Peyer's patch (tissue), 4 donors: Measurements from ENCODE around the gene SAFB. TPM values are rescaled to one million over a fixed set of nuclear protein-coding genes. Genes with fewer than 3 reads are reported as not detected.

ENCODE experiments used
- DNase-seq, 3 donors: peaks; one replicate each; pipeline ENCODE4 v3.0.0-alpha.2; 2017 to 2019
- H3K27ac ChIP-seq, 4 donors: fragments of 200-600 bp; sonication (generic); one replicate each; pipeline ENCODE4 v1.5.1; 2016 to 2019
- H3K27me3 ChIP-seq, 2 donors: fragments of 200-600 bp; sonication (generic); one replicate each; pipeline ENCODE4 v1.5.1; 2019
- H3K36me3 ChIP-seq, 3 donors: fragments of 200-600 bp; sonication (generic); one replicate each; pipeline ENCODE4 v1.5.1; 2016 to 2019
- H3K4me1 ChIP-seq, 4 donors: fragments of 200-600 bp; sonication (generic); one replicate each; pipeline ENCODE4 v1.5.1; 2016 to 2019
- H3K4me3 ChIP-seq, 4 donors: fragments of 200-600 bp; sonication (generic); 1 replicate in 3 of 4; 2 replicates in 1 of 4; pipeline ENCODE4 v1.5.1; 2016 to 2019; ENCODE audit warnings: mild to moderate bottlenecking in 1 of 4
- H3K9me3 ChIP-seq, 4 donors: fragments of 200-600 bp; sonication (generic); one replicate each; pipeline ENCODE4 v1.5.1; 2016 to 2019; ENCODE audit warnings: mild to moderate bottlenecking in 1 of 4
- POLR2A ChIP-seq, 2 donors: fragments of 450-650 bp; IDR thresholded peaks; one replicate each; pipeline ENCODE4 v1.5.1; 2017; ENCODE audit warnings: antibody characterized with exemption in 2 of 2, mild to moderate bottlenecking in 2 of 2, moderate library complexity in 2 of 2
- total RNA-seq, 4 donors: library from RNA; depleted of rRNA; stranded (reverse); fragments of >200 nt; gene quantifications; one replicate each; pipeline ENCODE4 v1.1.0, GENCODE V29; 2016
- TF ChIP-seq, protein P1 (sequence below), 6 experiments: fragments of 450-650 bp in 4 of 6; fragments of 200-600 bp in 2 of 6; sonication (generic) in 1 of 6; IDR thresholded peaks; one replicate each; pipeline ENCODE4 v1.5.1; 2017 to 2019; ENCODE audit warnings: antibody characterized with exemption in 6 of 6, mild to moderate bottlenecking in 3 of 6, moderate library complexity in 1 of 6

Gene SAFB
- total RNA-seq, 4 donors from 2014 or later = 86.3 to 374 (median 163) TPM

DNA sequence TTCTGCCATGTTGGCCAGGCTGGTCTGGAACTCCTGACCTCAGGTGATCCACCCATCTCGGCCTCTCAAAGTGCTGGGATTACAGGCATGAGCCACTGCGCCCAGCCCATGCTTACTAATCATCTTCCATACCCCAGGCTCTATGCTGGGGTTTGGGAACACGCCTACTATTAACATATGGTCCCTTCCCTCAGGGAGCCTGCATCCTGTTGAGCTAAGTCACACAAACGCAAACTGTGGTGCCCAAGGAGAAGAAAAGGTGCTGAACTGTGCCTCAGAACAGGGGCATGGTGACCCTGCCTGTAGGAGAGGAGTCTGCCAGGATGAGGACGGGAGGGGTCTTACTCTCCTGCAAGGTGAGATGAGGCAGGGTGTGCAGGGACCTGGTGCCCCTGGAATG lies 51.8 kb downstream of the SAFB start:
- TF ChIP-seq, protein P1, sequence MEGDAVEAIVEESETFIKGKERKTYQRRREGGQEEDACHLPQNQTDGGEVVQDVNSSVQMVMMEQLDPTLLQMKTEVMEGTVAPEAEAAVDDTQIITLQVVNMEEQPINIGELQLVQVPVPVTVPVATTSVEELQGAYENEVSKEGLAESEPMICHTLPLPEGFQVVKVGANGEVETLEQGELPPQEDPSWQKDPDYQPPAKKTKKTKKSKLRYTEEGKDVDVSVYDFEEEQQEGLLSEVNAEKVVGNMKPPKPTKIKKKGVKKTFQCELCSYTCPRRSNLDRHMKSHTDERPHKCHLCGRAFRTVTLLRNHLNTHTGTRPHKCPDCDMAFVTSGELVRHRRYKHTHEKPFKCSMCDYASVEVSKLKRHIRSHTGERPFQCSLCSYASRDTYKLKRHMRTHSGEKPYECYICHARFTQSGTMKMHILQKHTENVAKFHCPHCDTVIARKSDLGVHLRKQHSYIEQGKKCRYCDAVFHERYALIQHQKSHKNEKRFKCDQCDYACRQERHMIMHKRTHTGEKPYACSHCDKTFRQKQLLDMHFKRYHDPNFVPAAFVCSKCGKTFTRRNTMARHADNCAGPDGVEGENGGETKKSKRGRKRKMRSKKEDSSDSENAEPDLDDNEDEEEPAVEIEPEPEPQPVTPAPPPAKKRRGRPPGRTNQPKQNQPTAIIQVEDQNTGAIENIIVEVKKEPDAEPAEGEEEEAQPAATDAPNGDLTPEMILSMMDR (IDR thresholded peaks at IDR 0.05) = no peak
- TF ChIP-seq POLR2A (IDR thresholded peaks at IDR 0.05) = no peak
- DNase-seq = no peak

DNA sequence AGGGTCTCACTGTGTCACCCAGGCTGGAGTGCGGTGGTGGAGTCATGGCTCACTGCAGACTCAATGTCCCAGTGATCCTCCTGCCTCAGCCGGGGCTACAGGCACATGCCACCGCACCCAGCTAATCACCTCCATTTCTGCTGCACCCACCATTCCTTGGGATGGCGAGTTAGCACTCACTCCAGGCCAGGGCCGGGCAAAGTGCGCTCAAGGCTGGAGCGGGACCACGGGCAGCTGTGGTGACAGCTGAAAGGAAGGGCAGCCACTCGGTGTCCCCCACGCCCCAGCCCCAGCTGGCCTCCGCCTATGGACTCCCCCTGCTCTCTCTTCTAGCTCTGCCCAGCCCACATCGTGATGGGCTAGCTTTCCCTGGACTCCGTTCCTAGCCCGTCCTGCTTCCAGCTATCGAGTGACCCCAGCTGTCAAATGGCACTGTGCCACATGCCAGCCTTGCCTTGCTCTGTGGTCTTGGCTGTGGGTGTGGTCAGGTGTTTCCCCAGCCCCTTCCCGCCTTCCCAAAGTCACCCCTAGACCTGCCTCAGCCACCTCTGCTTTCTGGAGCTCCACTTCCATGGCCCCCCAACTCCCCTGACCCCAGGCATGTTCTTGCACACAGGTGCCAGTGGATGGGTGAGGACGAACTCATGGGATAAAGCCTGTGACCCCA lies 53.4 kb downstream of the SAFB start:
- H3K27ac ChIP-seq = no peak overlapping the region
- TF ChIP-seq, protein P1 (IDR thresholded peaks at IDR 0.05) = no peak
- TF ChIP-seq POLR2A (IDR thresholded peaks at IDR 0.05) = no peak
- no peak overlapping the region for H3K4me3 ChIP-seq
- H3K4me1 ChIP-seq = peaks cover 0 to 14% (median 7%) of the 10 kb centered on the region in 4 donors
- no peaks in the 10 kb centered on the region for H3K9me3 ChIP-seq
- DNase-seq = peak in 1 of 3 donors; percentile 53
- peaks cover 0 to 10% (median 0%) of the 10 kb centered on the region in 3 donors for H3K36me3 ChIP-seq
- no peaks in the 10 kb centered on the region for H3K27me3 ChIP-seq

More for the DNA sequence above, 51.8 kb downstream of the SAFB start:
- Histone ChIP-seq H3K27ac (no peak overlapping the region), H3K36me3 (peaks cover 0 to 17% (median 0%) of the 10 kb centered on the region in 3 donors), H3K4me3 (no peak overlapping the region), H3K9me3 (no peaks in the 10 kb centered on the region), H3K27me3 (no peaks in the 10 kb centered on the region), H3K4me1 (peaks cover 0 to 7% (median 3%) of the 10 kb centered on the region in 4 donors)

DNA sequence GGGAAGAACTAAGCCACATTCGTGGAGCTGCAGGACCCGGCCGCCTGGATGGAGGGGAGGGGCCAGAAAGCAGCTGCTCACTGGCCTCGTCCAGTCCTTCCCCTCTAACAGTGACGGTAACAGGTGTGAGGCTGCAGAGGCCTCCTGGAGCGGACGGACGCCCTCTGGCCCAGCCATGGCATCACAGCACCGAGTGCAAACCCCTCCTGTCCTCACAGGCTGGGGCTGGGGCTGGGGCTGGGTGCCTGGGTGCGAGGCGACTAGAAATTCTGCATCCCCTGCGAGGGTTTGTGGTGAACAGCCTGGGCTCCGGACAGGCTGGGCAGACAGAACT lies 53.9 kb downstream of the SAFB start:
- Histone ChIP-seq H3K9me3 (no peaks in the 10 kb centered on the region), H3K27me3 (no peaks in the 10 kb centered on the region), H3K4me3 (no peak overlapping the region), H3K27ac (no peak overlapping the region), H3K4me1 (peaks cover 0 to 16% (median 10%) of the 10 kb centered on the region in 4 donors), H3K36me3 (peaks cover 0 to 5% (median 0%) of the 10 kb centered on the region in 3 donors)
- TF ChIP-seq, protein P1 (IDR thresholded peaks at IDR 0.05) = no peak
- no peak for TF ChIP-seq POLR2A (IDR thresholded peaks at IDR 0.05)
- DNase-seq = no peak

DNA sequence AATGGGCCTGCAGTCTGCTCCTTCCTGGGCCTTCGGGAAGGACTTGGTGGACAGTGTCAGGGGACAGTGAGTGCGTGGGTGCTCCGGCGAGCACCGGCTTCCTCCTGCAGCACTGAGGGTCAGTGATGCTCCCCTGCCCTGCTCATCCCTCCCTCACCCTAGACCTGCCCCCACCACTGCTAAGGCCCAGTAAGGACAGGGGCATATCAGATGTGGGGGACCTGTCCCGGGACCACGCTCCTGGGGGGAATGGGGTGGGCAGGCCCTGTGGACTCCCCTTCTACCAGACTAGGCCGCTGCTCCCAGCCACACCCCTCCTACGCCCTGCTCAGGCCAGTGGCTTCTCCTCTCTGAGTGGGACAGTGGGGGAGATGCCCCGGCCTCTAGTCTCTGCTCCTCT lies 54.3 kb downstream of the SAFB start:
- peaks cover 0 to 16% (median 10%) of the 10 kb centered on the region in 4 donors for H3K4me1 ChIP-seq
- TF ChIP-seq, protein P1 (IDR thresholded peaks at IDR 0.05) = no peak
- no peak for TF ChIP-seq POLR2A (IDR thresholded peaks at IDR 0.05)
- no peaks in the 10 kb centered on the region for H3K9me3 ChIP-seq
- DNase-seq = no peak
- H3K4me3 ChIP-seq = no peak overlapping the region
- H3K36me3 ChIP-seq = peaks cover 0 to under 1% (median 0%) of the 10 kb centered on the region in 3 donors
- H3K27ac ChIP-seq = no peak overlapping the region
- no peaks in the 10 kb centered on the region for H3K27me3 ChIP-seq

DNA sequence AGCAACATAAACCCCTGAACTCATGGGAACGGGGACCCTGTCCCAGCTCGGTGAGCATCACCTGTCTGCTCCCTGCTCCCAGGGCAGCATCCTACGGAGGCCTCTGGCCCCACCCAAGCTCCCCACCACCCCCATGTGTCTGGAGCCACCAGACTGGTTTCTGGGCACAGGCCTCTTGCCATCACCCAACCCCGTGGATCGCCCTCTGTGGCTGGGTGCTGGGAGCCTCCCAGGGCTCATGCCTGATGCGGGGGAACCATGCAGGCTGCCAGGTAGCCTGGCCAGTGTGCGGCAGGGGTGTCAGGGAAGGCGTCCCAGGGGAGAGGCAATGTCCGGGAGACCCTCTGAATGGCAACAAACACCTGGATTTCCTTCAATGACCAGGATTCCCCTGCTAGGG lies 54.7 kb downstream of the SAFB start:
- no peak for TF ChIP-seq POLR2A (IDR thresholded peaks at IDR 0.05)

DNA sequence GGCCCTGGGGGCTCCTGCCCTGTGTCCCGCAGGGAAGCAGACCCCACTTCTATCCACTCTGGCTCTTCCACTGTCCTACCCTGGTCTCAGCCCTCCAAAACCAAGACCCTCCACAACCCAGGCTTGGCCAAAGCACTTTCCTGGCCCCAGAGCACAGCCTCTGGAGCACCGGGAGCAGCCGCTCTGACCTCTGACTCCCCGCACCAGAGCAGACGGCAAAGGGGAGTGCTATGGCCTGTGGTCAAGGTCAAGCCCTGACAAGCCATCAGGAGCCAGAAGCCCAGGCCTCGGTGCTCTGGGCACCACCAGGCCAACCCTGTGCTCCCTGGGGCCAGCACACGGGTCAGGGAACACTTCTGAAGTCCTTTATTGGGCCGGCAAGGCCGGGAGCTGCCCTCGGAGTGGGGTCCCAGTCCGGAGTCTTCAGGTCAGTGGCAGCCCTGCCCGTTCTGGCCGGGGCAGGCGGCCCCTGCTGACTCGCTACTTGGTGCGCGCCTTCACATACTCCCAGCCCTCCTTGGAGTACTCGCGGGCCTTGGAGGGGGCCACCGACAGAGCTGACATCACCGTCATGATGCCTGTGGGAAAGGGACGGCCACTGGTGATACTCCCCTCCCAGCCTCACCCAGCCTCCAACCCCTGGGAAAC lies 55.3 kb downstream of the SAFB start:
- peaks cover 0 to 16% (median 10%) of the 10 kb centered on the region in 4 donors for H3K4me1 ChIP-seq
- no peaks in the 10 kb centered on the region for H3K36me3 ChIP-seq
- H3K27me3 ChIP-seq = no peaks in the 10 kb centered on the region
- no peak overlapping the region for H3K4me3 ChIP-seq
- TF ChIP-seq POLR2A (IDR thresholded peaks at IDR 0.05) = no peak
- TF ChIP-seq, protein P1 (IDR thresholded peaks at IDR 0.05) = no peak
- DNase-seq = no peak
- no peaks in the 10 kb centered on the region for H3K9me3 ChIP-seq
- no peak overlapping the region for H3K27ac ChIP-seq

More for the DNA sequence above, 54.7 kb downstream of the SAFB start:
- H3K4me3 ChIP-seq = no peak overlapping the region
- H3K4me1 ChIP-seq = peaks cover 0 to 16% (median 10%) of the 10 kb centered on the region in 4 donors
- no peaks in the 10 kb centered on the region for H3K9me3 ChIP-seq
- no peak for DNase-seq
- no peaks in the 10 kb centered on the region for H3K27me3 ChIP-seq
- H3K27ac ChIP-seq = no peak overlapping the region
- H3K36me3 ChIP-seq = no peaks in the 10 kb centered on the region
